Measurements from ENCODE around the gene SLC2A4RG. TPM values are rescaled to one million over a fixed set of nuclear protein-coding genes. Genes with fewer than 3 reads are reported as not detected.

Gene SLC2A4RG
- total RNA-seq, 1 experiment from 2014 or later = 121 TPM

- Histone ChIP-seq H3K4me2 (ENCODE audit: low read length) (no peak overlapping the region), H3K36me3 (ENCODE audit: control insufficient read depth in 1 of 2, insufficient read depth in 2 of 2, low read length in 2 of 2) (no peaks in the 10 kb centered on the region), H2AFZ (ENCODE audit: low read depth, low read length, poor library complexity, severe bottlenecking) (no peak overlapping the region), H3K27me3 (ENCODE audit: insufficient read depth, low read length) (no peaks in the 10 kb centered on the region), H3K79me2 (ENCODE audit: insufficient read depth, low read length) (no peaks in the 10 kb centered on the region), H3K9me2 (ENCODE audit: insufficient read depth) (no peaks in the 10 kb centered on the region), H3K4me1 (ENCODE audit: control insufficient read depth in 1 of 2, insufficient read depth in 2 of 2, low read length in 2 of 2) (no peaks in the 10 kb centered on the region), H3K9ac (ENCODE audit: low read length) (no peak overlapping the region), H3K4me3 (replicated peaks in 1 of 2; ENCODE audit: low read depth in 1 of 2, low read length in 2 of 2) (no peak overlapping the region), H3K9me3 (ENCODE audit: control insufficient read depth in 1 of 2, insufficient read depth in 1 of 2, low read depth in 1 of 2, low read length in 2 of 2) (no peaks in the 10 kb centered on the region), H4K20me1 (ENCODE audit: insufficient read depth) (no peaks in the 10 kb centered on the region), H3K27ac (ENCODE audit: low read depth, low read length) (no peak overlapping the region)
- no TSS peak for BruUV-seq (replicated peaks)
- intact Hi-C loops (cut with micrococcal nuclease) = no loop called here
- TF ChIP-seq ELF1 (IDR thresholded peaks at IDR 0.05; ENCODE audit: borderline replicate concordance, low read depth) (no peak), REST (IDR thresholded peaks at IDR 0.05; ENCODE audit: low read depth) (no peak), ZNF274 (IDR thresholded peaks at IDR 0.05; ENCODE audit: low read depth, low read length) (no peak), ZBTB33 (IDR thresholded peaks at IDR 0.05; ENCODE audit: extremely low read depth, insufficient replicate concordance, low read length) (no peak), CTCF (IDR thresholded peaks at IDR 0.05 in 2 of 3, conservative IDR thresholded peaks at IDR 0.05 in 1 of 3; ENCODE audit: borderline replicate concordance in 1 of 3, insufficient read depth in 1 of 3, low read depth in 2 of 3, low read length in 2 of 3) (no peak), SP1 (IDR thresholded peaks at IDR 0.05; ENCODE audit: low read depth) (no peak), SRF (IDR thresholded peaks at IDR 0.05; ENCODE audit: low read depth) (no peak), MAX (IDR thresholded peaks at IDR 0.05) (no peak), FOSL1 (IDR thresholded peaks at IDR 0.05; ENCODE audit: low read depth) (no peak), CEBPB (IDR thresholded peaks at IDR 0.05; ENCODE audit: low read depth) (no peak), POLR2A (IDR thresholded peaks at IDR 0.05; ENCODE audit: borderline replicate concordance, extremely low read depth, insufficient read depth, insufficient read length) (no peak), YY1 (IDR thresholded peaks at IDR 0.05; ENCODE audit: extremely low read depth, insufficient replicate concordance, low read depth, low read length) (no peak), RAD21 (IDR thresholded peaks at IDR 0.05; ENCODE audit: low read depth) (no peak), SIN3A (IDR thresholded peaks at IDR 0.05; ENCODE audit: low read depth) (no peak), TCF7L2 (IDR thresholded peaks at IDR 0.05; ENCODE audit: borderline replicate concordance, extremely low read depth, insufficient read depth, insufficient read length) (no peak), EZH2 (IDR thresholded peaks at IDR 0.05) (no peak), EZH2phosphoT487 (IDR thresholded peaks at IDR 0.05; ENCODE audit: borderline replicate concordance) (no peak)
- ChIA-PET POLR2A (no interaction called here), RAD21 (ENCODE audit: low non-redundant PET in 1 of 2, low total read pairs in 2 of 2, uncharacterized antibody in 2 of 2, unreplicated experiment in 2 of 2) (no interaction called here), CTCF (no interaction called here)
- no peak for ATAC-seq
- no peak for DNase-seq (ENCODE audit: low read depth, low spot score)
These were observed 30.4 kb downstream of the SLC2A4RG start for GRCh38 chr20:63769891-63770474.

All from HCT116 (cell line).